SU-DHL-6 (cell line): ENCODE measurements around the gene CACNB1.

Source experiments
- EZH2phosphoT487 ChIP-seq: fragments of 200-600 bp; sonication (generic), shearing (Covaris generic); conservative IDR thresholded peaks from 2 replicates; pipeline ENCODE4 v1.6.1; 2018; ENCODE audit warnings: mild to moderate bottlenecking, antibody characterized with exemption, low read length, moderate library complexity, mixed read lengths
- TF ChIP-seq, protein P1 (sequence below): fragments of 200-600 bp; sonication (generic); IDR thresholded peaks from one replicate; pipeline ENCODE4 v1.5.1; 2017; ENCODE audit warnings: antibody characterized with exemption, mild to moderate bottlenecking, low read length, moderate library complexity; ENCODE audit not compliant: insufficient read depth, poor library complexity, severe bottlenecking

DNA sequence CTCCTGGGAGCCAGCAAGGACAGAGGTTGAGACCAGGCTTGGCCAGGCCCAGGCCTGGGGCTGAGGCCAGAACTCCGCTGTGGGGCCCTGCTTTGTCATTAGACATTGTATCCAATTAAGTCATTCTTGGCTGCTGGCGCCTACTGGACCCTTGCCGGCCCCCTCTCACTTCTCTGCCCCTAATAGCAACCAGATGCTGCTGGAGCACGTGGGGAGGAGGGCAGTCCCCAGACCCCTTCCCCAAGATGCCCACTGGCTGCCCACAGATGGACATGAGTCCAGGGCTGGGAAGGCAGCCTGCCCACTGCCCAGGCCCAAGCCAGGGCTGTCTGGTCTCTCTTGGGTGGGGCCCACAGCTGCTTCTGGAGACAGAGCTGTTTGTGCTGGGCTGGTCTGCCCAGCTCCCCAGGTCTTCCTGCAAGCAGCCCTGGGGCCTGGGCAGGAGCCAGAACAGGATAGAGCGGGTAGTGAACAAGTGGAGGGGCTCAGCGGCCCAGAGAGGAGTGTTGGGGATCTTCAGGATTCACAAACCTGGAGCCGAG, 53.8 kb downstream of the CACNB1 start:
- TF ChIP-seq, protein P1, sequence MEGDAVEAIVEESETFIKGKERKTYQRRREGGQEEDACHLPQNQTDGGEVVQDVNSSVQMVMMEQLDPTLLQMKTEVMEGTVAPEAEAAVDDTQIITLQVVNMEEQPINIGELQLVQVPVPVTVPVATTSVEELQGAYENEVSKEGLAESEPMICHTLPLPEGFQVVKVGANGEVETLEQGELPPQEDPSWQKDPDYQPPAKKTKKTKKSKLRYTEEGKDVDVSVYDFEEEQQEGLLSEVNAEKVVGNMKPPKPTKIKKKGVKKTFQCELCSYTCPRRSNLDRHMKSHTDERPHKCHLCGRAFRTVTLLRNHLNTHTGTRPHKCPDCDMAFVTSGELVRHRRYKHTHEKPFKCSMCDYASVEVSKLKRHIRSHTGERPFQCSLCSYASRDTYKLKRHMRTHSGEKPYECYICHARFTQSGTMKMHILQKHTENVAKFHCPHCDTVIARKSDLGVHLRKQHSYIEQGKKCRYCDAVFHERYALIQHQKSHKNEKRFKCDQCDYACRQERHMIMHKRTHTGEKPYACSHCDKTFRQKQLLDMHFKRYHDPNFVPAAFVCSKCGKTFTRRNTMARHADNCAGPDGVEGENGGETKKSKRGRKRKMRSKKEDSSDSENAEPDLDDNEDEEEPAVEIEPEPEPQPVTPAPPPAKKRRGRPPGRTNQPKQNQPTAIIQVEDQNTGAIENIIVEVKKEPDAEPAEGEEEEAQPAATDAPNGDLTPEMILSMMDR, result no peak
- TF ChIP-seq EZH2phosphoT487, result no peak
